Spleen (tissue), 7 donors: ENCODE data around the gene SYDE2.

ENCODE experiments used
- POLR2A ChIP-seq, 3 donors: fragments of 450-650 bp; IDR thresholded peaks; one replicate each; pipeline ENCODE4 v1.5.1; 2017; ENCODE audit warnings: antibody characterized with exemption in 3 of 3, mild to moderate bottlenecking in 1 of 3
- POLR2AphosphoS5 ChIP-seq, 3 donors: sonication (generic); formaldehyde crosslinking; IDR thresholded peaks; one replicate each; pipeline ENCODE4 v1.5.1; 2017; ENCODE audit warnings: antibody characterized with exemption in 3 of 3
- TF ChIP-seq, protein P1 (sequence below), 11 experiments: fragments of 200-600 bp in 7 of 11; fragments of 450-650 bp in 4 of 11; sonication (generic) in 4 of 11; IDR thresholded peaks in 8 of 11; conservative IDR thresholded peaks in 3 of 11; 1 replicate in 7 of 11; 2 replicates in 4 of 11; pipeline versions ENCODE4 v1.4.0 to v1.8.0; 2016 to 2021; ENCODE audit warnings: antibody characterized with exemption in 11 of 11, inconsistent platforms in 4 of 11, mild to moderate bottlenecking in 1 of 11
- donor health status: DM: no; HTN: no; CAD: no; lungs with moderate emphysema.
- donor health status: DM: no; HTN: no; CAD: no.
- donor health status: DM: no; HTN: no; CAD: no.

DNA sequence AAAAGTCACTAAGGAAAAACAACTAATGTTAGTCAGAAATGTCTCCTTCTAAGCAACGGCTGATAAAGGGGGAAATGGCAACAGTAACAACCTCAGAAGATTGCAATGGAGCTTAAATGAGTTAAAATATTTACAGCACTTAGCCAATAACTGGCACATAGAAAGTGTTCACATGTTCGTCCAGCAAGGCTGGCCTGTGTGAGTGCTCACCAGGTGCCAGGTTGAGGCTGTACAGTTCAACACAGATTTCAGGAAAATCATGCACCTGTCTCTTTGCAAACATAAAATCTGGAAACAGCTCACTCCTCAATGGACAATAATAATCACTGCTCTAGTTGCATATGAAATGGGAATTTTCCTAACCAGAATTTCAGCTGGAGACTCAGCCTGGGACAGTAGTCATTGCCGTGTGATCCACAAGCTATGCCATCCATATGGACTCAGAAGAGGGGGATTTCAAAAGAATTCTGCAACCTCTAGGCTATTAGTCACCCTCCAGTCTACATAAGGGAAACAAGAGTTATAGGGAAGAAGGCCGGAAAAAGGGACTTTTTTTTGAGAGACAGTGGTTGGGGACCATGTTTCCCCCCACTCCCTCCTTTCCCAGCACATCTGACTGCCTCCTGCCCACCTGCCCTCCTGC lies 68.6 kb downstream of the SYDE2 start:
- TF ChIP-seq, protein P1, sequence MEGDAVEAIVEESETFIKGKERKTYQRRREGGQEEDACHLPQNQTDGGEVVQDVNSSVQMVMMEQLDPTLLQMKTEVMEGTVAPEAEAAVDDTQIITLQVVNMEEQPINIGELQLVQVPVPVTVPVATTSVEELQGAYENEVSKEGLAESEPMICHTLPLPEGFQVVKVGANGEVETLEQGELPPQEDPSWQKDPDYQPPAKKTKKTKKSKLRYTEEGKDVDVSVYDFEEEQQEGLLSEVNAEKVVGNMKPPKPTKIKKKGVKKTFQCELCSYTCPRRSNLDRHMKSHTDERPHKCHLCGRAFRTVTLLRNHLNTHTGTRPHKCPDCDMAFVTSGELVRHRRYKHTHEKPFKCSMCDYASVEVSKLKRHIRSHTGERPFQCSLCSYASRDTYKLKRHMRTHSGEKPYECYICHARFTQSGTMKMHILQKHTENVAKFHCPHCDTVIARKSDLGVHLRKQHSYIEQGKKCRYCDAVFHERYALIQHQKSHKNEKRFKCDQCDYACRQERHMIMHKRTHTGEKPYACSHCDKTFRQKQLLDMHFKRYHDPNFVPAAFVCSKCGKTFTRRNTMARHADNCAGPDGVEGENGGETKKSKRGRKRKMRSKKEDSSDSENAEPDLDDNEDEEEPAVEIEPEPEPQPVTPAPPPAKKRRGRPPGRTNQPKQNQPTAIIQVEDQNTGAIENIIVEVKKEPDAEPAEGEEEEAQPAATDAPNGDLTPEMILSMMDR (IDR thresholded peaks at IDR 0.05 in 8 of 11, conservative IDR thresholded peaks at IDR 0.05 in 3 of 11) = no peak
- TF ChIP-seq POLR2A (IDR thresholded peaks at IDR 0.05) (no peak), POLR2AphosphoS5 (IDR thresholded peaks at IDR 0.05) (no peak)
